Small intestine (tissue), 4 donors: Measurements from ENCODE around the gene LRRC38. TPM values are rescaled to one million over a fixed set of nuclear protein-coding genes. Genes with fewer than 3 reads are reported as not detected.

ENCODE experiments used
- polyA plus RNA-seq, 4 donors: library from polyadenylated mRNA; stranded (reverse) in 3 of 4; unstranded in 1 of 4; fragments of 200-250 nt in 3 of 4; fragments of 120-200 nt in 1 of 4; gene quantifications; one replicate each; pipeline versions ENCODE4 v1.2.1 to v1.2.3, GENCODE V29; 2013
- donor health status: healthy with polysubstance abuse.
- donor health status: Bipolar disorder and iron deficiency.
- donor health status: healthy.

LRRC38 gene
- polyA plus RNA-seq, 4 donors, result 0.09 to 0.37 TPM; not detected in 2

Other genes with a start within 250 kb of the LRRC38 start
- not detected for gene PRAMEF8, start 228.9 kb downstream of the LRRC38 start, polyA plus RNA-seq
- not detected for gene PRAMEF33, start 210.5 kb downstream of the LRRC38 start, polyA plus RNA-seq
- not detected for gene PRAMEF15, start 198.4 kb downstream of the LRRC38 start, polyA plus RNA-seq
- gene PRAMEF14, start 166.9 kb downstream of the LRRC38 start, polyA plus RNA-seq, result not detected
- not detected for gene PRAMEF19, start 142.1 kb downstream of the LRRC38 start, polyA plus RNA-seq
- gene PRAMEF17, start 124.4 kb downstream of the LRRC38 start, polyA plus RNA-seq, result not detected
- not detected for gene PRAMEF20, start 103.6 kb downstream of the LRRC38 start, polyA plus RNA-seq
- gene PDPN, start 69.8 kb upstream of the LRRC38 start, polyA plus RNA-seq, result 10 to 100 TPM in 1 of 4 donors, 1 to 10 TPM in 2, under 1 TPM in 1; 0.89 to 18.7 (median 3.5) TPM
- 10 to 100 TPM in 3 of 4 donors, 1 to 10 TPM in 1; 9.5 to 22.7 (median 11.7) TPM for gene PRDM2, start 186.2 kb upstream of the LRRC38 start, polyA plus RNA-seq